ENCODE data around the gene EPS8L2. TPM values are rescaled to one million over a fixed set of nuclear protein-coding genes. Genes with fewer than 3 reads are reported as not detected.
A peak's percentile ranks its signal among the peaks of the same experiment; 100 is the strongest.

Gene EPS8L2
- total RNA-seq, 3 donors from 2014 or later, result 6.1 to 151 (median 115) TPM

DNA sequence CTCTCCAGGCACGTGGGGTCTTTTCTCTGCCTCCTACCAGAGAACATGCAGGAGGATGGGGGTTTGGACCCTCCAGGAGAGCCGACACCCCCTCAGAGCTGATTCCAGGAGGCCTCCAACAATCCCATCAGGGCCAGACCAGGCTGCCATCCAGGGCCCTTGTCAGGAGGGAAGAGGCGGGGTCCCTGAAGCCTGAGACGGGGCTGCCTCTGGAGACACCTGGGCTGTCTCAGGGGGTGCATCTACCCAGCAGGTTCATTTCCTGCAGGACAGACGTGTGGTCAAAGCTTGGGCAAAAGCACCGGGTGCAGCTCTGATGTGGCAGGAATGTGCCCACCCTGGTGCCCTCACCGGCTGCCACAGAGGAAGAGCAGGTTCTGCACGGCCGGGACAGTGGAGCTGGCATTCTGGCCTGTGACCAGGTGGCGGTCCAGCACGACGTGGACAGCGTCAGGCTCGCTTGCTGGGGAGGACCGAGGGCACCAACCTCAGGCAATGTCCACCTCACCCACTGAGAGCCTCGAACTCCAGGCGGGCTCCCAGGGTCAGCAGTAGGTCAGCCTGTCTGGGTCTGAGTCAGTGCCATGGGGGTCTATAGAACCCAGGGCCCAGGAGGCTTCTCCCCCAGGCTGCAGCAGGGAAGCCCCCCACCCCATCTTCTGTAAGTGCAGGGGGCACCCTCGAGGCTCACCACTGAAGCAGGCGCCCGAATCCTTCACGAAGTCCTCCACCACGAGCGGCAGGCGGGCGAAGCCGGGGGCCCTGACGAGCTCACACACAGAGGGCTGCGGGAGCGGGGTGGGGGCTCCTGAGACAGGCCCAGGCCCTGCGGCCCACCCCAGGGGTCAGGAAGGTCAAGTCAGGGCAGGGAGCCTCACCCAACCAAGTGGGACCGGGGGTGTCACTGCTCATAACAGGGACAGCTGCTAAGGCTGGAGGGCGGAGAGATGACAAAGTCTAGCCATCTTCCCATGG, 64.9 kb downstream of the EPS8L2 start:
- TF ChIP-seq POLR2A (IDR thresholded peaks at IDR 0.05), result no peak
- TF ChIP-seq, protein P1, sequence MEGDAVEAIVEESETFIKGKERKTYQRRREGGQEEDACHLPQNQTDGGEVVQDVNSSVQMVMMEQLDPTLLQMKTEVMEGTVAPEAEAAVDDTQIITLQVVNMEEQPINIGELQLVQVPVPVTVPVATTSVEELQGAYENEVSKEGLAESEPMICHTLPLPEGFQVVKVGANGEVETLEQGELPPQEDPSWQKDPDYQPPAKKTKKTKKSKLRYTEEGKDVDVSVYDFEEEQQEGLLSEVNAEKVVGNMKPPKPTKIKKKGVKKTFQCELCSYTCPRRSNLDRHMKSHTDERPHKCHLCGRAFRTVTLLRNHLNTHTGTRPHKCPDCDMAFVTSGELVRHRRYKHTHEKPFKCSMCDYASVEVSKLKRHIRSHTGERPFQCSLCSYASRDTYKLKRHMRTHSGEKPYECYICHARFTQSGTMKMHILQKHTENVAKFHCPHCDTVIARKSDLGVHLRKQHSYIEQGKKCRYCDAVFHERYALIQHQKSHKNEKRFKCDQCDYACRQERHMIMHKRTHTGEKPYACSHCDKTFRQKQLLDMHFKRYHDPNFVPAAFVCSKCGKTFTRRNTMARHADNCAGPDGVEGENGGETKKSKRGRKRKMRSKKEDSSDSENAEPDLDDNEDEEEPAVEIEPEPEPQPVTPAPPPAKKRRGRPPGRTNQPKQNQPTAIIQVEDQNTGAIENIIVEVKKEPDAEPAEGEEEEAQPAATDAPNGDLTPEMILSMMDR (IDR thresholded peaks at IDR 0.05), result no peak
- no peak for TF ChIP-seq POLR2AphosphoS5 (IDR thresholded peaks at IDR 0.05)
- intact Hi-C loops (cut with DNase I; ENCODE audit: low total_unique reads), result loop anchor here (10.0 kb wide), 1 partner anchor 206 kb away; the partner anchor contains the start of genes LMNTD2 and RASSF7
- peaks cover 3 to 8% of the 10 kb centered on the region in 2 donors for H3K4me1 ChIP-seq
- H3K27ac ChIP-seq, result peak overlapping the region in 1 of 2 donors; percentile 69
- H3K9me3 ChIP-seq, result no peaks in the 10 kb centered on the region
- no peaks in the 10 kb centered on the region for H3K36me3 ChIP-seq
- H3K4me3 ChIP-seq, result no peak overlapping the region
- DNase-seq (ENCODE audit: low spot score in 2 of 2), result no peak
- H3K27me3 ChIP-seq, result no peaks in the 10 kb centered on the region

DNA sequence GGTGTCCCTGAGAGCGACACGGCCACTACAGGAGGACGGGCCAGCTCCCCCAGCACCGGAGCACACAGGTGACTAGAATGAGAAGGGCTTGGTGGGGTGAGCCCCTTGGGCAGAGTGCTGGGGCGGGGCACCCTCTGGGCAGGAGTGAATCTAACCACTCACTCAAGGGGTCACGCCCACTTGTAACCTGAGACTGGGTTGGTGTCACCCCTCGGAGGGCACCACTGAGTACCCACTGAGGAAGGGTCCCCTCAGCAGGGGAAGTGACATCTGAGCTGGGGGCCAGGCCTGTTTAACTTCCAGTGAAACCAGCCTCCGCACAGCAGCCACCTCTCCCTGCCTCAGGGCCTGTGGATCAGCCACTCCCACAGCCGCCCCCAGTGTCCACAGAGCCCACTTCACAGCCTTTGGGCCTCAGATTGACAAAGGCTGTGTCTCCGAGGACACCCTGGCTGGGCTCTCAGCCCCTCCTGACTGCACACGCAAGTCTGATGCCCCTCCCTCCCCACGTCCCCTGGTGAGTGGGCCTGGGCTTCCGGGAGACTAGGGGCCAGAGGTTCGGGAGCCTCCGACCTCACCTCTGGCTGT, 65.7 kb downstream of the EPS8L2 start:
- H3K4me1 ChIP-seq, result peaks cover 7 to 8% of the 10 kb centered on the region in 2 donors
- no peaks in the 10 kb centered on the region for H3K9me3 ChIP-seq
- TF ChIP-seq POLR2A (IDR thresholded peaks at IDR 0.05), result no peak
- no peak for TF ChIP-seq POLR2AphosphoS5 (IDR thresholded peaks at IDR 0.05)
- TF ChIP-seq, protein P1 (IDR thresholded peaks at IDR 0.05), result no peak
- peak overlapping the region in 1 of 2 donors; percentile 69 for H3K27ac ChIP-seq
- no peaks in the 10 kb centered on the region for H3K27me3 ChIP-seq
- no peaks in the 10 kb centered on the region for H3K36me3 ChIP-seq
- DNase-seq (ENCODE audit: low spot score in 2 of 2), result no peak
- intact Hi-C loops (cut with DNase I; ENCODE audit: low total_unique reads), result loop anchor here (10.0 kb wide), 1 partner anchor 207 kb away; the partner anchor contains the start of genes LMNTD2 and RASSF7
- no peak overlapping the region for H3K4me3 ChIP-seq

DNA sequence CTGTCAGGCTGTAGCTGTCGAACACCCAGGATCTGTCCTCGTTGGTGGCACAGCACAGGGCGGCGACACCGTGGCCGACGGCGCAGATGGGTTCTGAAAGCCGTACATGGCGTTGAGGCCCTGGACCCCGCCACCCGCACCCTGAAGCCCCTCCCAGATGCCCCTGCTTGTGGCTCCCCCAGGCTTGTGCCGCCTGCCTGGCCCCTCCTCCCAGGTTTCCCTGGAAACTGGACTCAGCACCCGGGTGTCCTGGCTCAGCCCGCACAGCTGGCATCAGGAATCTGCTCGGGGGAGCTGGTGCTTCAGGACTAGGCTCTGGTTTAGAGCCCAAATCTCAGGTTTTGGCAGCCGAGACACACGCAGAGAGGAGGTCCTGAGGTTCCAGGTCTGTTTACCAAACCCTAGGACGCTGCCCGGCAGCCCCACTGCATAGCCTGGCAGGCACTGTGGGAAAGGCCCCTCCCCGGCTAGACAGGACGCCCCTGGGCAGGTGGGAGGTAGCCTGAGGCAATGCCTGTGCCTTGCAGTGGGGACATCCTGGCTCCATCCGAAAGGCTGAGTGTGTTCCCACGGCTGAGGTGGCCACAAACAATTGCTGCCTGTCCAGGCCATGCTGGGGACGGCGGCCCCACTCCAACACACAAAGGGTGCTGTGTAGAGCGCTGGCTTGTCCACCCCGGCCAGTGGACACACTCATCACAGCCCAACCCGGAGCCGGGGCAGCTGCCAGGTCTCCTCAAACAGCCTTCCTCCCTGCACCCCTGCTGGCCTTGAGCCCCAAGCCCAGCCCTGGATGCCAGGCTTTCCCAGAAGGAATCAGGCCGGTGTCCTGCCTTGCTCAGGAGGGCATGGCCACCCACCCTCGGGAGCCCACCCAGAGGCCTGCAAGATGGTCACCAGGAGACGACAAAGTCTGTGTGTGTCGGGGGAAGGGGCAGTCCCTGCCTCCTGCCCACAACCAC, 66.7 kb downstream of the EPS8L2 start:
- H3K9me3 ChIP-seq, result no peaks in the 10 kb centered on the region
- TF ChIP-seq POLR2AphosphoS5 (IDR thresholded peaks at IDR 0.05) (no peak), POLR2A (IDR thresholded peaks at IDR 0.05) (no peak)
- TF ChIP-seq, protein P1 (IDR thresholded peaks at IDR 0.05), result no peak
- H3K27ac ChIP-seq, result peak overlapping the region; percentile 42 to 69
- H3K27me3 ChIP-seq, result no peaks in the 10 kb centered on the region
- no peaks in the 10 kb centered on the region for H3K36me3 ChIP-seq
- H3K4me1 ChIP-seq, result peaks cover 7 to 8% of the 10 kb centered on the region in 2 donors
- intact Hi-C loops (cut with DNase I; ENCODE audit: low total_unique reads), result loop anchor here (10.0 kb wide), 1 partner anchor 208 kb away; the partner anchor contains the start of genes LMNTD2 and RASSF7
- H3K4me3 ChIP-seq, result peak overlapping the region in 1 of 3 donors; percentile 5
- peak in 1 of 2 donors; percentile 50 for DNase-seq (ENCODE audit: low spot score in 2 of 2)

DNA sequence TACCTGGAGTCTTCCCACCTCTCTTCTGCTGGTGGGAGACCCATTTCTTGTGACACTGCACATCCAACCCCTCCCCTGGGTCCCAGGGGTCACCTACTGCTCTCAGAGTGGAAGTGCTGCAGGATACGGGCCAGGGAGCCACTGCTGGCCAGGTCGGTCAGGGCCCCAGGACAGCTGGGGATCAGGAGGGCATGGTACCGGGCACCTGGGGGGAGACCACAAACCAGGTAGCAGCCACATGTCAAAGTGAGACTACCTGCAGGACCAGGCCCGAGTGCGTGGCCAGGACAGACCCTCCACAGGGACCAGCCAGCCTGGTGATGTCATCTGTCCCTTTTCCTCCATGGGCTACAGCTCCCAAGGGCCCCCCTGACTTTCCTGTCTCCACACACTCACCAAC, 67.4 kb downstream of the EPS8L2 start:
- Histone ChIP-seq H3K27ac (peak overlapping the region; percentile 42 to 69), H3K9me3 (no peaks in the 10 kb centered on the region), H3K36me3 (no peaks in the 10 kb centered on the region), H3K27me3 (no peaks in the 10 kb centered on the region), H3K4me1 (peaks cover 7 to 12% of the 10 kb centered on the region in 2 donors), H3K4me3 (no peak overlapping the region)
- TF ChIP-seq, protein P1 (IDR thresholded peaks at IDR 0.05), result no peak
- TF ChIP-seq POLR2AphosphoS5 (IDR thresholded peaks at IDR 0.05) (no peak), POLR2A (IDR thresholded peaks at IDR 0.05) (no peak)
- DNase-seq (ENCODE audit: low spot score in 2 of 2), result no peak
- intact Hi-C loops (cut with DNase I; ENCODE audit: low total_unique reads), result loop anchor here (10.0 kb wide), 1 partner anchor 209 kb away; the partner anchor contains the start of genes LMNTD2 and RASSF7
